Spinal cord (tissue), 10 donors: ENCODE data around the gene DGKI. TPM values are rescaled to one million over a fixed set of nuclear protein-coding genes. Genes with fewer than 3 reads are reported as not detected.

ENCODE experiments used
- DNase-seq, 6 donors: peaks; one replicate each; pipeline versions ENCODE4 v3.0.0 to v3.0.0-alpha.2; 2013 to 2015; ENCODE audit warnings: low spot score in 6 of 6, low read depth in 4 of 6
- H3K27ac ChIP-seq: one replicate; pipeline ENCODE4 v1.5.1; 2013; ENCODE audit warnings: low read depth, low read length, control low read depth
- H3K27me3 ChIP-seq: one replicate; pipeline ENCODE4 v1.6.1; 2013; ENCODE audit warnings: low read length; ENCODE audit not compliant: control insufficient read depth, insufficient read depth
- H3K36me3 ChIP-seq: one replicate; pipeline ENCODE4 v1.6.1; 2013; ENCODE audit warnings: low read length; ENCODE audit not compliant: control insufficient read depth, insufficient read depth
- H3K4me1 ChIP-seq: one replicate; pipeline ENCODE4 v1.6.1; 2013; ENCODE audit warnings: low read length; ENCODE audit not compliant: control insufficient read depth, insufficient read depth
- H3K4me3 ChIP-seq: one replicate; pipeline ENCODE4 v1.5.1; 2013; ENCODE audit warnings: low read depth, low read length, control low read depth
- H3K9me3 ChIP-seq: one replicate; pipeline ENCODE4 v1.6.1; 2013; ENCODE audit warnings: low read length; ENCODE audit not compliant: control insufficient read depth, insufficient read depth
- WGBS: methylation state at CpG from one replicate; pipeline ENCODE4 v1.1.5; 2013; ENCODE audit warnings: missing lambda C conversion rate; ENCODE audit not compliant: insufficient coverage; 5-methylcytosine and 5-hydroxymethylcytosine counted together
- polyA plus RNA-seq, 2 donors: library from polyadenylated mRNA; unstranded; fragments of 120-200 nt; gene quantifications; one replicate each; pipeline ENCODE4 v1.2.1, GENCODE V29; 2013; ENCODE audit not compliant: insufficient read length in 2 of 2
- total RNA-seq, 2 donors: library from RNA; depleted of rRNA in 1 of 2; stranded (reverse); fragments of 120-200 nt in 1 of 2; fragments of >200 nt in 1 of 2; gene quantifications; one replicate each; pipeline versions ENCODE4 v1.2.3 to v1.2.4, GENCODE V29; 2013 to 2014
- donor health status: healthy.

Gene DGKI
- total and polyA plus RNA-seq, 4 donors = 12.4 to 75.0 (median 22.7) TPM

DNA sequence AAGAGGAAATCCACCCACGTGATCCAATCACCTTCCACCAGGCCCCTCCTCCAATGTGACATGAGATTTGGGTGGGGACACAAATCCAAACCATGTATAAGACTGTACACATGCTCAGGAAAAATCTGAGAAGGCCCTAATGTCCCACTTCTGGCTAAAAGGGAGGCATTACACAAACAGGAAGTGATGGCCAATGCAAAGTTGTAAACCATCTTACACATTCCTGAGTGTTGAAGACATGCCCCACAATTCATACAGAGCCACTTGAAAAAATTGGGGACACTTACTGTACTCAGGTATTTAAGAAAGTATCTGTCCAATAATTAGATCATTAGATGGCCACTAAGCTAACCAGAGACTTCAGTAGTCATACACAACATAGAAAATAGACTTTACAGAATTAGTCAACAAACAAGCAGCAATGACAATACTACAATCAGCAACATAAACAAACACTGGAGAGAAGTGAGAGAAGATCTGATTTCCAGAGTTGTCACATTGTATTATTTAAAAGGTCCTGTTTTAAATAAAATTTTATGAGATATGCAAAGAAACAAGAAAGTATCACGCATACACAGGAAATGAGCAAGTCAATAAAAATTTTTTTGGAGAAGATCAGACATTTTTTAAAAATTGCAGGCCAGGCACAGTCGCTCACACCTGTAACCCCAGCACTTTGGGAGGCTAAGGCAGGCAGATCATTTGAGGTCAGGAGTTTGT lies 143.3 kb downstream of the DGKI start:
- Histone ChIP-seq H3K27me3 (no peaks in the 10 kb centered on the region), H3K4me1 (no peaks in the 10 kb centered on the region), H3K36me3 (no peaks in the 10 kb centered on the region), H3K4me3 (no peak overlapping the region), H3K9me3 (peaks cover 2% of the 10 kb centered on the region), H3K27ac (no peak overlapping the region)
- no peak for DNase-seq
- 95% methylated on average over 2 of the region's 3 CpGs for WGBS

DNA sequence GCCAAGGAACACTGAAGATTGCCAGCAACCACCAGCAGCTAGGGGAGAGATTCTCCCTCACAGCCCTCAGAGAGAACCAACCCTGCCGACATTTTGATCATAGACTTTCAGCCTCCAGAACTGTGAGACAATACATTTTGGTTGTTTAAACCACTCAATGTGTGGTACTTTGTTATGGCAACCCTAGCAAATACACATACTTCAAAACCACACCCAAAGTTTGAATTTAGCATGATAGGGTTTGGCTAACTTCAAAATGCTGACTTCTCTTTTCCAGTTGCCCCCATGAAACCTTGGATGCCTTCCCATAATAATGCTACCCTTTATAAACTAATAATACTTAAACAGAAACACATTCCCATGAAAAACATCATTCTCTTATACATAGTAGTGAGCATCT lies 149.8 kb downstream of the DGKI start:
- H3K4me3 ChIP-seq = no peak overlapping the region
- no peaks in the 10 kb centered on the region for H3K4me1 ChIP-seq
- no peaks in the 10 kb centered on the region for H3K36me3 ChIP-seq
- H3K27me3 ChIP-seq = no peaks in the 10 kb centered on the region
- DNase-seq = no peak
- no peaks in the 10 kb centered on the region for H3K9me3 ChIP-seq
- no peak overlapping the region for H3K27ac ChIP-seq
- WGBS = no CpG with 5 or more reads among the region's 1 CpG

GRCh38 chr7:137696376-137696775 lies 150.4 kb downstream of the DGKI start:
- DNase-seq = peak in 1 of 6 donors; percentile 17
- Histone ChIP-seq H3K36me3 (no peaks in the 10 kb centered on the region), H3K27ac (no peak overlapping the region), H3K4me1 (no peaks in the 10 kb centered on the region), H3K27me3 (no peaks in the 10 kb centered on the region), H3K4me3 (no peak overlapping the region), H3K9me3 (no peaks in the 10 kb centered on the region)
- WGBS = no CpG with 5 or more reads among the region's 2 CpGs

DNA sequence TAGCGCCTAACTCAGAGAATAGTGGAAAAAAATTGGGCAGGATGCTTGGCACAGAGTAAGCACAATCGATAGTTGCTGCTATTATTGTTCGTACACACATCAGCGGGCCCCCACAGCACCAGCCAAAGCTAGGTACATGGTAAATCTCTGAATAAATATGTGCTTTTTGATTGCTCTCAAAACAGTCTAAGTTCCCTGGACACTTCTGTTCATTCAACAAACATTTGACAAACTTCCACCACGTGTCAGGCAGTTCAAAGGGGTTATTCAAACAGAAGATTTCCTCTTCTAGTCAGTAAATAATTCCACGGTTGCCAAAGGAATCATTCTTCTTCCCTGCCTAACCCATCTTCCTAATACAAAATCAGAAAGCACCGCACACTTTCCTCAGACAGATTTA lies 150.8 kb downstream of the DGKI start:
- no peaks in the 10 kb centered on the region for H3K27me3 ChIP-seq
- no peaks in the 10 kb centered on the region for H3K9me3 ChIP-seq
- H3K4me3 ChIP-seq = no peak overlapping the region
- H3K36me3 ChIP-seq = no peaks in the 10 kb centered on the region
- no peak overlapping the region for H3K27ac ChIP-seq
- DNase-seq = peak in 2 of 6 donors; percentile 11 to 41
- WGBS = 100% methylated on average over 1 of the region's 7 CpGs
- no peaks in the 10 kb centered on the region for H3K4me1 ChIP-seq

- WGBS = 100% methylated on average over 1 of the region's 3 CpGs
- H3K36me3 ChIP-seq = no peaks in the 10 kb centered on the region
- no peaks in the 10 kb centered on the region for H3K4me1 ChIP-seq
- no peaks in the 10 kb centered on the region for H3K9me3 ChIP-seq
- H3K27me3 ChIP-seq = no peaks in the 10 kb centered on the region
- H3K27ac ChIP-seq = no peak overlapping the region
- no peak overlapping the region for H3K4me3 ChIP-seq
- no peak for DNase-seq
Observed at GRCh38 chr7:137695494-137695893, 151.3 kb downstream of the DGKI start.

DNA sequence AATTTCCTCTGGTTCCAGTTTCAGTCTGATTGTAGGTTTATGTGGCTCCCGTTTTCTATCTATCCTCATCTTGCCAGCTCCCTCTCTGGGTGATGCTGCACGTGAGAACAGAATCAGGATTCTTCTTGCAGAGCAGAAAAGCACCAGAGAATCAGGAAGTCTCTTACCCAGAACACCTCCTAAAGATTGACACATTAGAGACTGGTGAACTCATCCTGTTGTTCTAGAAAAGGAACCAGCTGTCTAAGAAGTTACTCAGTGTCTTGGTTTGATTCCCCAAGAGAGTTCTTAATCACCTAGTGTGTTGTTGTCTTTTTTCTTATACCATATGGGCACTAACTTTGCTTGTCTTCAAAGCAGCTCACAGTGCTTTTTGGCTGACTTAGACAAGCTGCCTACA lies 152.4 kb downstream of the DGKI start:
- Histone ChIP-seq H3K27me3 (no peaks in the 10 kb centered on the region), H3K4me1 (no peaks in the 10 kb centered on the region), H3K27ac (no peak overlapping the region), H3K9me3 (no peaks in the 10 kb centered on the region), H3K4me3 (no peak overlapping the region), H3K36me3 (no peaks in the 10 kb centered on the region)
- DNase-seq = no peak
- no CpG with 5 or more reads among the region's 2 CpGs for WGBS

DNA sequence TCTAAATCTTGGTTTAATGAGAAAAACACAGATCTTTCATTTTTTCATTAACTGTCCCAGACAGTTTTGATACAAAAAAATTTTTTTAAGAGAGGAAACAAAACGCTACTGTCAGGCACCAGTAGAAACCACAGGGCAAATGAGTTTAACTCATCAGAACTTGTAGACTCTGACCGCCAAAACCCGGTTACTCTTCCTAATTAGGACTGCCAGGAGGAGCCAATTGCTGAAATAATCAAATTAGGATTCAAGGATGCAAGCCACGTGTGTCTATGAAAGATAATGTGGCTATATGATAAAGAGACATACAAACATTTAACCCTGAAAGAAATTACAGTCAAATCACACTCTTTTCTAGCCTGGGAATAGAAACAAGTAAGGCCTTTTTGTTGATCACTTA lies 154.4 kb downstream of the DGKI start:
- H3K4me1 ChIP-seq = no peaks in the 10 kb centered on the region
- no peak for DNase-seq
- H3K36me3 ChIP-seq = no peaks in the 10 kb centered on the region
- no peaks in the 10 kb centered on the region for H3K9me3 ChIP-seq
- WGBS = 100% methylated on average over 1 of the region's 4 CpGs
- H3K27ac ChIP-seq = no peak overlapping the region
- no peak overlapping the region for H3K4me3 ChIP-seq
- H3K27me3 ChIP-seq = no peaks in the 10 kb centered on the region

DNA sequence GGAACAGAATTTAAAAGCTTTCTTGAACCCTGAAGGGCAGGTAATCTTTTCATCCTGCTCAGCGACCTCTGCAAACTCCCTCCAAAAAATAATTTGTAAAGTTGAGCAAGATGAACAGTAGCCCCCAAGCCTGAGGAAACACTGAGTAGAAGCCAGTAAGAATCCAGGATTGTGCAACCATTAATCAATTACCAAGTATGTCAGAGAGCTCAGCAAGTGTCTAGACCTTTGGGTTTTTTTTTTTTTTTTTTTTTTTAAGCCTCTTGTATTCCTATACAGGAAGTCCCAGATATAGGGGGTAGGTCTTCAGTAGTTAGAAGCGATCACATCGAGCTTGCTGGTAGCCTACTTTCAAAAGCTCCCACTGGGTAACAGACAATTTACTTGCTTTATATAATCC lies 155.2 kb downstream of the DGKI start:
- Histone ChIP-seq H3K27ac (no peak overlapping the region), H3K36me3 (no peaks in the 10 kb centered on the region), H3K27me3 (no peaks in the 10 kb centered on the region), H3K4me3 (no peak overlapping the region), H3K4me1 (no peaks in the 10 kb centered on the region), H3K9me3 (no peaks in the 10 kb centered on the region)
- no peak for DNase-seq
- WGBS = no CpG with 5 or more reads among the region's 3 CpGs

DNA sequence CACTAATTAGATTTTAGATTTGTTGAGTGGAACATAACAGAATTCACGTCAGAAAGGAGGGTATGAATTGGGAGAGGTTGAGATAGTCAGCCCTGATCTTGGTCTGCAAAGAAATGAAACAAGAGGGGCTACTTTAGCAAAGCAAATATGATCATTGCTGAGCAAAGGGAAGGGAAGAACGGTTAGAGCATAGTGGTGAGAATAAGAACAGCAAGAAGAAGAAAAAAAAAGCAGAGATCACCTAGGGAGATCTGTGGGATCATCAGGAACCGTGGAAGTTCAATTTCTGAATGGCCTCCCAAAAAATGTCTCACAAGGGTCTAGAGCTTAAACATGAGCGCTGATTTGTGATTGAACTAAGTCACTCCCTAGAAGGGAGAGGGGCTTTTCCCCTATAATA lies 156.1 kb downstream of the DGKI start:
- Histone ChIP-seq H3K4me3 (no peak overlapping the region), H3K27ac (no peak overlapping the region), H3K27me3 (no peaks in the 10 kb centered on the region), H3K4me1 (no peaks in the 10 kb centered on the region), H3K36me3 (no peaks in the 10 kb centered on the region), H3K9me3 (no peaks in the 10 kb centered on the region)
- 75% methylated on average over 2 of the region's 4 CpGs for WGBS
- DNase-seq = no peak

- Histone ChIP-seq H3K36me3 (no peaks in the 10 kb centered on the region), H3K27ac (no peak overlapping the region), H3K4me1 (no peaks in the 10 kb centered on the region), H3K4me3 (no peak overlapping the region), H3K27me3 (no peaks in the 10 kb centered on the region), H3K9me3 (no peaks in the 10 kb centered on the region)
- no peak for DNase-seq
- WGBS = 50% methylated on average over 2 of the region's 2 CpGs
Observed at GRCh38 chr7:137689761-137690160, 157.0 kb downstream of the DGKI start.
